H1 (cell line): ENCODE measurements around the gene SNX27. TPM values are rescaled to one million over a fixed set of nuclear protein-coding genes. Genes with fewer than 3 reads are reported as not detected.

Experiments
- CTCF ChIA-PET: fragments of 300-600 bp; sonication (Branson Sonifier 250); formaldehyde crosslinking; loops from one replicate; lab custom pipeline; 2021; ENCODE audit not compliant: partially characterized antibody; lab: Charles Lee
- POLR2A ChIA-PET: fragments of 300-600 bp; sonication (Branson Sonifier 250); formaldehyde crosslinking; loops from one replicate; lab custom pipeline; 2021; ENCODE audit warnings: inconsistent platforms; ENCODE audit not compliant: partially characterized antibody; lab: Charles Lee
- DNase-seq, 2 experiments: peaks; one replicate each; pipeline versions ENCODE4 v3.0.0 to v3.0.0-alpha.2; 2010 to 2022; ENCODE audit warnings: low spot score in 2 of 2, low read depth in 1 of 2, mixed read lengths in 1 of 2
- FAIRE-seq: peaks from 2 replicates; lab custom pipeline; 2011; peaks lifted over from hg19 to GRCh38; lab: Jason Lieb, UNC
- H2AFZ ChIP-seq: 2 replicates; pipeline ENCODE4 v1.8.1; 2012; ENCODE audit warnings: low read length, inconsistent platforms
- H2AK5ac ChIP-seq: 2 replicates; pipeline ENCODE4 v1.6.1; 2013; ENCODE audit warnings: low read depth, low read length
- H2BK120ac ChIP-seq: replicated peaks from 2 replicates; pipeline ENCODE3; 2013; ENCODE audit warnings: low read depth, low read length, inconsistent platforms
- H2BK12ac ChIP-seq: 2 replicates; pipeline ENCODE4 v1.6.1; 2013; ENCODE audit warnings: low read depth, low read length
- H2BK15ac ChIP-seq: 2 replicates; pipeline ENCODE4 v1.6.1; 2013; ENCODE audit warnings: low read length
- H2BK20ac ChIP-seq: 2 replicates; pipeline ENCODE4 v1.6.1; 2013; ENCODE audit warnings: low read length
- H2BK5ac ChIP-seq: 2 replicates; pipeline ENCODE4 v1.6.1; 2013; ENCODE audit warnings: low read depth, low read length
- H3K14ac ChIP-seq: 2 replicates; pipeline ENCODE4 v1.6.1; 2013; ENCODE audit warnings: inconsistent platforms; ENCODE audit not compliant: insufficient read length
- H3K18ac ChIP-seq: 2 replicates; pipeline ENCODE4 v1.6.1; 2013; ENCODE audit warnings: low read length; ENCODE audit errors: extremely low read depth
- H3K23ac ChIP-seq: 2 replicates; pipeline ENCODE4 v1.6.1; 2013; ENCODE audit warnings: inconsistent platforms; ENCODE audit not compliant: insufficient read length
- H3K23me2 ChIP-seq: 2 replicates; pipeline ENCODE4 v1.6.1; 2013; ENCODE audit warnings: low read depth, low read length
- H3K27ac ChIP-seq: 2 replicates; pipeline ENCODE4 v1.6.1; 2011; ENCODE audit warnings: low read depth, low read length, inconsistent platforms
- H3K27me3 ChIP-seq, 4 experiments: replicated peaks in 1 of 4; 1 replicate in 1 of 4; 2 replicates in 3 of 4; pipeline versions ENCODE4 v1.6.1 to v1.8.1; 2011 to 2013; ENCODE audit warnings: low read length in 3 of 4, mild to moderate bottlenecking in 3 of 4, inconsistent platforms in 2 of 4, mixed read lengths in 2 of 4, moderate library complexity in 1 of 4; ENCODE audit not compliant: control insufficient read depth in 3 of 4, insufficient read depth in 3 of 4; ENCODE audit errors: extremely low read depth in 1 of 4
- H3K36me3 ChIP-seq, 4 experiments: 2 replicates each; pipeline versions ENCODE4 v1.6.1 to v1.8.1; 2011 to 2013; ENCODE audit warnings: mild to moderate bottlenecking in 4 of 4, low read length in 3 of 4, moderate library complexity in 2 of 4, control low read depth in 1 of 4, inconsistent platforms in 1 of 4; ENCODE audit not compliant: insufficient read depth in 4 of 4, control insufficient read depth in 2 of 4
- H3K4ac ChIP-seq: replicated peaks from 2 replicates; pipeline ENCODE3; 2013; ENCODE audit warnings: low read length, low read depth, mixed read lengths, inconsistent platforms; ENCODE audit not compliant: insufficient read length
- H3K4me1 ChIP-seq, 4 experiments: replicated peaks in 1 of 4; 1 replicate in 1 of 4; 2 replicates in 3 of 4; pipeline versions ENCODE4 v1.6.1 to v1.8.1; 2011 to 2013; ENCODE audit warnings: low read length in 3 of 4, inconsistent platforms in 2 of 4, mixed read lengths in 1 of 4; ENCODE audit not compliant: insufficient read depth in 4 of 4, control insufficient read depth in 3 of 4
- H3K4me2 ChIP-seq, 2 experiments: 2 replicates each; pipeline versions ENCODE4 v1.6.1 to v1.8.1; 2011 to 2013; ENCODE audit warnings: low read depth in 2 of 2, low read length in 2 of 2, control low read depth in 1 of 2, inconsistent platforms in 1 of 2, mild to moderate bottlenecking in 1 of 2; ENCODE audit not compliant: insufficient read depth in 1 of 2
- H3K4me3 ChIP-seq, 4 experiments: fragments of 200-600, 300-600 bp in 1 of 4; sonication (generic), shearing (Covaris generic), sonication (Bioruptor Twin) in 1 of 4; 2 replicates each; pipeline versions ENCODE4 v1.5.1 to v1.8.1; 2011 to 2016; ENCODE audit warnings: low read length in 4 of 4, low read depth in 3 of 4, control low read depth in 2 of 4, inconsistent platforms in 2 of 4, mild to moderate bottlenecking in 2 of 4, mixed read lengths in 1 of 4, moderate library complexity in 1 of 4; ENCODE audit not compliant: insufficient read depth in 2 of 4; ENCODE audit errors: extremely low read depth in 1 of 4
- H3K56ac ChIP-seq: replicated peaks from 2 replicates; pipeline ENCODE3; 2013; ENCODE audit warnings: low read depth, mild to moderate bottlenecking, mixed read lengths, low read length, inconsistent platforms; ENCODE audit not compliant: insufficient read length
- H3K79me1 ChIP-seq: 2 replicates; pipeline ENCODE4 v1.6.1; 2013; ENCODE audit warnings: low read depth, low read length, control low read depth
- H3K79me2 ChIP-seq, 2 experiments: 2 replicates each; pipeline versions ENCODE4 v1.6.1 to v1.8.1; 2012 to 2013; ENCODE audit warnings: low read length in 2 of 2, mild to moderate bottlenecking in 2 of 2, inconsistent platforms in 1 of 2; ENCODE audit not compliant: insufficient read depth in 2 of 2, control insufficient read depth in 1 of 2
- H3K9ac ChIP-seq, 4 experiments: replicated peaks in 1 of 4; 1 replicate in 1 of 4; 2 replicates in 3 of 4; pipeline versions ENCODE4 v1.6.1 to v1.8.1; 2011 to 2013; ENCODE audit warnings: low read depth in 3 of 4, low read length in 3 of 4, control low read depth in 2 of 4, mild to moderate bottlenecking in 2 of 4, moderate library complexity in 2 of 4, inconsistent platforms in 1 of 4; ENCODE audit errors: extremely low read depth in 1 of 4
- H3K9me3 ChIP-seq, 2 experiments: 2 replicates each; pipeline versions ENCODE4 v1.6.1 to v1.8.1; 2012 to 2013; ENCODE audit warnings: mild to moderate bottlenecking in 2 of 2, moderate library complexity in 2 of 2, control low read depth in 1 of 2, inconsistent platforms in 1 of 2, low read depth in 1 of 2, low read length in 1 of 2, mixed read lengths in 1 of 2; ENCODE audit not compliant: insufficient read depth in 2 of 2
- H4K20me1 ChIP-seq, 2 experiments: replicated peaks in 1 of 2; 2 replicates each; pipeline versions ENCODE3 to v1.8.1; 2011 to 2013; ENCODE audit warnings: inconsistent platforms in 2 of 2, low read length in 2 of 2, mild to moderate bottlenecking in 1 of 2; ENCODE audit not compliant: insufficient read depth in 2 of 2, control insufficient read depth in 1 of 2
- H4K5ac ChIP-seq: 2 replicates; pipeline ENCODE4 v1.6.1; 2013; ENCODE audit warnings: low read length, low read depth, mixed read lengths, inconsistent platforms; ENCODE audit not compliant: insufficient read length
- H4K8ac ChIP-seq: 2 replicates; pipeline ENCODE4 v1.8.0; 2013; ENCODE audit warnings: mild to moderate bottlenecking, moderate library complexity, low read length, inconsistent platforms; ENCODE audit not compliant: insufficient read depth; ENCODE audit errors: extremely low read depth
- H4K91ac ChIP-seq: replicated peaks from 2 replicates; pipeline ENCODE3; 2013; ENCODE audit warnings: low read length, mixed read lengths, inconsistent platforms; ENCODE audit not compliant: insufficient read length
- CREB1 ChIP-seq: IDR thresholded peaks from 2 replicates; pipeline ENCODE4 v1.6.1; 2012; ENCODE audit warnings: inconsistent platforms
- EP300 ChIP-seq, 2 experiments: IDR thresholded peaks; 1 replicate in 1 of 2; 2 replicates in 1 of 2; pipeline ENCODE4 v1.6.1; 2011 to 2012; ENCODE audit warnings: low read depth in 2 of 2, low read length in 2 of 2, mild to moderate bottlenecking in 2 of 2, borderline replicate concordance in 1 of 2, inconsistent platforms in 1 of 2, moderate library complexity in 1 of 2
- GTF2F1 ChIP-seq: IDR thresholded peaks from 2 replicates; pipeline ENCODE4 v1.6.1; 2012; ENCODE audit warnings: low read depth, low read length, improper control_type of control experiment, borderline replicate concordance
- HDAC6 ChIP-seq: IDR thresholded peaks from one replicate; pipeline ENCODE4 v1.7.1; 2012; ENCODE audit warnings: low read depth, mild to moderate bottlenecking, inconsistent platforms, low read length, moderate library complexity
- KDM1A ChIP-seq: fragments of 200-600, 300-600 bp; sonication (generic); IDR thresholded peaks from 2 replicates; pipeline ENCODE4 v1.7.1; 2016; ENCODE audit warnings: mild to moderate bottlenecking, low read length, borderline replicate concordance
- KDM5A ChIP-seq: fragments of 200-600 bp; IDR thresholded peaks from 2 replicates; pipeline ENCODE4 v1.7.1; 2012; ENCODE audit warnings: mild to moderate bottlenecking, low read length, inconsistent platforms, mixed read lengths
- RFX5 ChIP-seq: IDR thresholded peaks from 2 replicates; pipeline ENCODE4 v1.6.1; 2011; ENCODE audit warnings: low read depth, low read length, improper control_type of control experiment, borderline replicate concordance
- SIX5 ChIP-seq: IDR thresholded peaks from 2 replicates; pipeline ENCODE4 v1.6.1; 2011; ENCODE audit warnings: mild to moderate bottlenecking, low read depth, low read length
- SP1 ChIP-seq: IDR thresholded peaks from 2 replicates; pipeline ENCODE4 v1.6.1; 2011; ENCODE audit warnings: low read depth, low read length
- TEAD4 ChIP-seq: IDR thresholded peaks from 2 replicates; pipeline ENCODE4 v1.6.1; 2012; ENCODE audit warnings: low read depth, low read length, inconsistent platforms, mixed read lengths
- WGBS, 2 experiments: shearing (Covaris generic) in 1 of 2; methylation state at CpG; one replicate each; pipeline versions ENCODE4 v1.1.6 to v1.1.7; 2013 to 2015; ENCODE audit warnings: low lambda C conversion rate in 2 of 2, mixed read lengths in 2 of 2, inconsistent platforms in 1 of 2, low coverage in 1 of 2, missing lambda C conversion rate in 1 of 2; ENCODE audit not compliant: insufficient replicate concordance in 2 of 2, insufficient coverage in 1 of 2, insufficient read length in 1 of 2; ENCODE audit errors: extremely low coverage in 1 of 2, missing lambda C conversion rate in 1 of 2; 5-methylcytosine and 5-hydroxymethylcytosine counted together
- polyA plus RNA-seq, 7 experiments: library from polyadenylated mRNA; depleted of rRNA in 3 of 7; stranded (reverse) in 5 of 7; unstranded in 2 of 7; fragments of >200 nt in 5 of 7; fragments of 200-250 nt in 2 of 7; gene quantifications; 1 replicate in 5 of 7; 2 replicates in 1 of 7; 4 replicates in 1 of 7; pipeline versions ENCODE4 v1.2.1 to v1.2.3, GENCODE V29; 2011 to 2013; ENCODE audit warnings: missing spikeins in 2 of 7, mixed read lengths in 2 of 7
- total RNA-seq: library from RNA; stranded (reverse); fragmentation: NEBNext Ultra II Directional; extraction: Animal tissue kit (Norgen Biotek cat#: 25700); gene quantifications from 2 replicates; pipeline ENCODE4 v1.2.1, GENCODE V29; 2021
- TF ChIP-seq, protein P1 (sequence below): IDR thresholded peaks from 2 replicates; pipeline ENCODE4 v1.6.1; 2011; ENCODE audit warnings: low read length, improper control_type of control experiment

The SNX27 gene
- total and polyA plus RNA-seq, 2 of the 8 experiments (the other 6 are each of a cell fraction or from before 2014, with no cell fraction given) = 23.4 to 65.4 TPM

DNA sequence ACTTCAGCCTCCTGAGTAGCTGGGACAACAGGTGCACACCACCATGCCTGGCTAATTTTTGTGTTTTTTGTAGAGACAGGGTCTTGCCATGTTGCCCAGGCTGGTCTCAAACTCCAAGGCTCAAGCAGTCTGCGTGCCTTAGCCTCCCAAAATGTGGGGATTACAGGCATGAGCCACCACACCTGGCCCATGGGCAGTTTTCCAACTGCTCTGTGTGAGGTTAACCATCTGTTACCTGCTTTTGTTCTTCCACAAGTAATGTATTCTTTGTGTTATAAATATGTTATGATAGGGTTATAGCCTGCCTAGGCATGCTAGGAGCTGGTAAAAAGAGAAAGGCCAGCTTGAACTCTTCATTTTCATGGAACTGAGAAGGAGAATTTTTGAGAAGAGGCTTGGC, 41.0 kb upstream of the SNX27 start:
- no peak for DNase-seq
- no peak overlapping the region for H2AK5ac ChIP-seq
- no peak overlapping the region for H3K56ac ChIP-seq
- H2BK20ac ChIP-seq = no peak overlapping the region
- H3K4me2 ChIP-seq = no peak overlapping the region
- no peaks in the 10 kb centered on the region for H3K27me3 ChIP-seq
- H3K4ac ChIP-seq = no peak overlapping the region
- no peak overlapping the region for H3K23ac ChIP-seq
- FAIRE-seq = no peak
- no peak overlapping the region for H4K91ac ChIP-seq
- no peak overlapping the region for H3K4me3 ChIP-seq
- no peaks in the 10 kb centered on the region for H4K20me1 ChIP-seq
- no peak overlapping the region for H4K5ac ChIP-seq
- CTCF ChIA-PET = no interaction called here
- WGBS, 2 experiments = 93% methylated on average over 1 of the region's 1 CpG; no CpG with 5 or more reads in 1 of the 2 experiments
- no peaks in the 10 kb centered on the region for H3K4me1 ChIP-seq
- TF ChIP-seq KDM5A (no peak), KDM1A (no peak), SIX5 (no peak), HDAC6 (no peak), GTF2F1 (no peak), CREB1 (no peak), TEAD4 (no peak), RFX5 (no peak), SP1 (no peak), EP300 (IDR thresholded peaks at IDR 0.05; ENCODE audit: borderline replicate concordance in 1 of 2, low read depth in 2 of 2, low read length in 2 of 2) (no peak)
- TF ChIP-seq, protein P1, sequence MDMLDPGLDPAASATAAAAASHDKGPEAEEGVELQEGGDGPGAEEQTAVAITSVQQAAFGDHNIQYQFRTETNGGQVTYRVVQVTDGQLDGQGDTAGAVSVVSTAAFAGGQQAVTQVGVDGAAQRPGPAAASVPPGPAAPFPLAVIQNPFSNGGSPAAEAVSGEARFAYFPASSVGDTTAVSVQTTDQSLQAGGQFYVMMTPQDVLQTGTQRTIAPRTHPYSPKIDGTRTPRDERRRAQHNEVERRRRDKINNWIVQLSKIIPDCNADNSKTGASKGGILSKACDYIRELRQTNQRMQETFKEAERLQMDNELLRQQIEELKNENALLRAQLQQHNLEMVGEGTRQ = no peak
- H2BK12ac ChIP-seq = no peak overlapping the region
- H2BK120ac ChIP-seq = no peak overlapping the region
- peaks cover 2 to 23% (median 8%) of the 10 kb centered on the region in 4 experiments; a peak in 7 of 8 replicates for H3K36me3 ChIP-seq
- no peak overlapping the region; the same call in 1 of the 2 replicates for H4K8ac ChIP-seq
- no peaks in the 10 kb centered on the region for H3K9me3 ChIP-seq
- H3K79me2 ChIP-seq = no peaks in the 10 kb centered on the region
- H3K18ac ChIP-seq = no peak overlapping the region
- H3K14ac ChIP-seq = no peak overlapping the region
- H2BK15ac ChIP-seq = no peak overlapping the region
- no peak overlapping the region for H2BK5ac ChIP-seq
- H3K23me2 ChIP-seq = no peaks in the 10 kb centered on the region
- H3K79me1 ChIP-seq = no peaks in the 10 kb centered on the region
- H3K9ac ChIP-seq = no peak overlapping the region
- POLR2A ChIA-PET = interaction anchor here (1.7 kb wide), 1 partner anchor 31 kb away, joined by 9 read pairs; the partner anchor contains the start of gene TUFT1
- no peak overlapping the region for H3K27ac ChIP-seq
- H2AFZ ChIP-seq = no peak overlapping the region
